MM.1S (cell line): Measurements from ENCODE around the gene NACAD.

Experiments used
- DNase-seq: peaks from one replicate; pipeline ENCODE4 v3.0.0-alpha.2; 2015
- H2AFZ ChIP-seq: fragments of 300-600 bp; sonication (generic); 2 replicates; pipeline ENCODE4 v1.6.0; 2016; ENCODE audit warnings: antibody characterized with exemption, low read length
- H3F3A ChIP-seq: fragments of 300-600 bp; sonication (generic); 2 replicates; pipeline ENCODE4 v1.6.1; 2016; ENCODE audit warnings: mild to moderate bottlenecking, antibody characterized with exemption, low read length, moderate library complexity, mixed read lengths; ENCODE audit not compliant: insufficient read depth
- H3K27ac ChIP-seq: fragments of 300-600 bp; sonication (generic); 2 replicates; pipeline ENCODE4 v1.5.1; 2016; ENCODE audit warnings: mild to moderate bottlenecking, low read length
- H3K27me3 ChIP-seq: fragments of 300-600 bp; sonication (generic); replicated peaks from 2 replicates; pipeline ENCODE4 v1.6.0; 2016; ENCODE audit warnings: low read length; ENCODE audit not compliant: insufficient read depth
- H3K36me3 ChIP-seq: fragments of 300-600 bp; sonication (generic); replicated peaks from 2 replicates; pipeline ENCODE4 v1.6.1; 2016; ENCODE audit warnings: mild to moderate bottlenecking, low read length, mixed read lengths; ENCODE audit not compliant: insufficient read depth
- H3K4me1 ChIP-seq: fragments of 300-600 bp; sonication (generic); 2 replicates; pipeline ENCODE4 v1.6.1; 2016; ENCODE audit warnings: low read length, mixed read lengths
- H3K4me2 ChIP-seq: fragments of 300-600 bp; sonication (generic); 2 replicates; pipeline ENCODE4 v1.6.0; 2016; ENCODE audit warnings: low read depth, low read length
- H3K4me3 ChIP-seq: fragments of 300-600 bp; sonication (generic); 2 replicates; pipeline ENCODE4 v1.5.1; 2016; ENCODE audit warnings: low read length, mixed read lengths
- H3K79me2 ChIP-seq: fragments of 300-600 bp; sonication (generic); 2 replicates; pipeline ENCODE4 v1.6.1; 2016; ENCODE audit warnings: mixed run types, low read length, mixed read lengths
- H3K9ac ChIP-seq: fragments of 300-600 bp; sonication (generic); 2 replicates; pipeline ENCODE4 v1.6.1; 2016; ENCODE audit warnings: low read length, mixed read lengths
- H3K9me2 ChIP-seq: fragments of 300-600 bp; sonication (generic); replicated peaks from 2 replicates; pipeline ENCODE4 v1.6.1; 2016; ENCODE audit warnings: mild to moderate bottlenecking, low read length, mixed read lengths; ENCODE audit not compliant: insufficient read depth
- H3K9me3 ChIP-seq: fragments of 300-600 bp; sonication (generic); replicated peaks from 2 replicates; pipeline ENCODE4 v1.6.1; 2016; ENCODE audit warnings: mild to moderate bottlenecking, low read length, mixed read lengths; ENCODE audit not compliant: insufficient read depth
- H4K20me1 ChIP-seq: fragments of 300-600 bp; sonication (generic); 2 replicates; pipeline ENCODE4 v1.6.1; 2016; ENCODE audit warnings: mild to moderate bottlenecking, low read length, moderate library complexity, mixed read lengths; ENCODE audit not compliant: insufficient read depth
- EZH2 ChIP-seq: fragments of 300-600 bp; sonication (generic); optimal IDR thresholded peaks from 2 replicates; pipeline ENCODE3; 2017; ENCODE audit warnings: low read depth, mild to moderate bottlenecking, antibody characterized with exemption, low read length, mixed read lengths
- EZH2phosphoT487 ChIP-seq: fragments of 300-600 bp; sonication (generic); IDR thresholded peaks from 2 replicates; pipeline ENCODE4 v1.6.1; 2018; ENCODE audit warnings: antibody characterized with exemption, low read length
- TF ChIP-seq, protein P1 (sequence below): fragments of 300-600 bp; sonication (generic); IDR thresholded peaks from 2 replicates; pipeline ENCODE4 v1.5.1; 2016; ENCODE audit warnings: antibody characterized with exemption, low read length, mixed read lengths

NACAD gene

DNA sequence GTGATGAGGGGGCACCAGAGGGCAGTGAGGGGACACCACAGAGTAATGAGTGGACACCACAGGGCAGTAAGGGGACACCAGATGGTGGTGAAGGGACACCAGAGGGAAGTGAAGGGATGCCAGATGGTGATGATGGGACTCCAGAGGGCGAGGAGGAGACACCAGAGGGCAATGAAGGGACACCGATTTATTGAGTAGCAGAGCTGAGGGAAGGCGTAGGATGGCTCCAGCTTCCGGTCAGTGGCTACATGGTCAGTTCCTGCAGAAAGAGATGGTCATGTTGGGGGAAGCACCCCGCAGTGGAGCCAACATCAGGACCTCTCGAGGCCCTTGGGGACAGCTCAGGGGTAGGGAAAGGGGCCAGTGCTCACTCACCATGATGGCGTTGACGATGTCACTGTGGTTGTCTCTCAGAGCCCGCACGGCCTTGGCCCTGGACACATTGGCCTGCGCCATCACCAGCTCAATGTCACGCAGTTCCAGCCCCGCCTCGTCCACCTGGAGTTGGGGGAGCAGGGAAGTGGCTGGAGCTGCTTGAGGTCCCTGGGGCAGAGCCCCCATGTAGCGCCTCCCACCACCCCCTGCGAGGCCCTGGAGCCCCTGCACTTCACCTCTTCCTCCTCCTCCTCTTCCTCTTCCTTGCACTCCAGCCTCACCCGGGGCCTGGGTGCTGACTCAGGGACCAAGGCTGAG lies 8.4 kb downstream of the NACAD start:
- Histone ChIP-seq H3K27me3 (no peaks in the 10 kb centered on the region), H3K4me2 (no peak overlapping the region), H3K4me3 (no peak overlapping the region), H3K36me3 (peaks cover 5% of the 10 kb centered on the region; the same call in 1 of the 2 replicates), H3K79me2 (no peaks in the 10 kb centered on the region), H3K9me2 (no peaks in the 10 kb centered on the region), H3K27ac (no peak overlapping the region), H3F3A (0 out of 2 replicates have a peak, but pooled peaks cover 5% of the 10 kb centered on the region), H4K20me1 (no peaks in the 10 kb centered on the region), H3K9ac (no peak overlapping the region), H3K4me1 (no peaks in the 10 kb centered on the region), H2AFZ (no peak overlapping the region), H3K9me3 (no peaks in the 10 kb centered on the region)
- no peak for DNase-seq
- TF ChIP-seq EZH2 (no peak), EZH2phosphoT487 (no peak)
- TF ChIP-seq, protein P1, sequence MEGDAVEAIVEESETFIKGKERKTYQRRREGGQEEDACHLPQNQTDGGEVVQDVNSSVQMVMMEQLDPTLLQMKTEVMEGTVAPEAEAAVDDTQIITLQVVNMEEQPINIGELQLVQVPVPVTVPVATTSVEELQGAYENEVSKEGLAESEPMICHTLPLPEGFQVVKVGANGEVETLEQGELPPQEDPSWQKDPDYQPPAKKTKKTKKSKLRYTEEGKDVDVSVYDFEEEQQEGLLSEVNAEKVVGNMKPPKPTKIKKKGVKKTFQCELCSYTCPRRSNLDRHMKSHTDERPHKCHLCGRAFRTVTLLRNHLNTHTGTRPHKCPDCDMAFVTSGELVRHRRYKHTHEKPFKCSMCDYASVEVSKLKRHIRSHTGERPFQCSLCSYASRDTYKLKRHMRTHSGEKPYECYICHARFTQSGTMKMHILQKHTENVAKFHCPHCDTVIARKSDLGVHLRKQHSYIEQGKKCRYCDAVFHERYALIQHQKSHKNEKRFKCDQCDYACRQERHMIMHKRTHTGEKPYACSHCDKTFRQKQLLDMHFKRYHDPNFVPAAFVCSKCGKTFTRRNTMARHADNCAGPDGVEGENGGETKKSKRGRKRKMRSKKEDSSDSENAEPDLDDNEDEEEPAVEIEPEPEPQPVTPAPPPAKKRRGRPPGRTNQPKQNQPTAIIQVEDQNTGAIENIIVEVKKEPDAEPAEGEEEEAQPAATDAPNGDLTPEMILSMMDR = no peak

DNA sequence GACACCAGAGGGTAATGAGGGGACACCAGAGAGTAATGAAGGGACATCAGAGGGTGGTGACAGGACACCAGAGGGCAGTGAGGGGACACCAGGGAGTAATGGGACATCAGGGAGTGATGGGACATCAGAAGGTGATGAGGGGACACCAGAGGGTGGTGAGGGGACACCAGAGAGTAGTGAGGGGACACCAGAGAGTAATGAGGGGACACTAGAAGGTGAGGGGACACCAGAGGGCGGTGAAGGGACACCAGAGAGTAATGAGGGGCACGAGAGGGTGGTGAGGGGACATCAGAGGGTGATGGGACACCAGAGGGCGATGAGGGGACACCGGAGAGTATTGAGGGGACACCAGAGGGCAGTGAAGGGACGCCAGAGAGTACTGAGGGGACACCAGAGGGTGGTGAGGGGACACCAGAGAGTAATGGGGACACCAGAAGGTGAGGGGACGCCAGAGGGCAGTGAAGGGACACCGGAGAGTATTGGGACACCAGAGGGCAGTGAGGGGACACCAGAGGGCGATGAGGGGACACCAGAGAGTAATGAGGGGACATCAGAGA lies 10.6 kb downstream of the NACAD start:
- Histone ChIP-seq H3K79me2 (peaks cover 2% of the 10 kb centered on the region), H3K27me3 (no peaks in the 10 kb centered on the region), H3F3A (0 out of 2 replicates have a peak, but pooled peaks cover 5% of the 10 kb centered on the region), H3K36me3 (peaks cover 5% of the 10 kb centered on the region; the same call in 1 of the 2 replicates), H3K9me3 (no peaks in the 10 kb centered on the region), H3K4me1 (no peaks in the 10 kb centered on the region), H3K9me2 (no peaks in the 10 kb centered on the region), H3K9ac (no peak overlapping the region), H3K27ac (no peak overlapping the region), H3K4me2 (no peak overlapping the region), H2AFZ (no peak overlapping the region), H4K20me1 (peaks cover under 1% of the 10 kb centered on the region; the same call in 1 of the 2 replicates), H3K4me3 (no peak overlapping the region)
- no peak for DNase-seq
- TF ChIP-seq EZH2phosphoT487 (no peak), EZH2 (no peak)
- TF ChIP-seq, protein P1 = no peak

DNA sequence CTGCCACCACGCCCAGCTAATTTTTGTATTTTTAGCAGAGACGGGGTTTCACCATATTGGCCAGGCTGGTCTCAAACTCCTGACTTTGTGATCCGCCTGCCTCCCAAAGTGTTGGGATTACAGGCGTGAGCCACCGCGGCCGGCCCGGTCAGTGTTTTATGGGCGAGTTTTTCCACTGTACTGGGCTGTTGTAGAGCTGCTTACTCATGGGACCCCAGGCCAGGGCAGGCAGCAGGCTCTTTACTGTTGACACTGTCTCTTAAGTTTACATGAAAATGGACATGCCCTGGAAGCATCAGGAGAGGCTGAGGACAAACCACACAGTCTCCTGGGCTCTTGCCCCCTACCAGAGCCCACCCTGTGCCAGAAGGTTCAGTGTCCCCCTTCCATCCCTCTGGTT lies 11.2 kb downstream of the NACAD start:
- peaks cover 9% of the 10 kb centered on the region for H3K79me2 ChIP-seq
- DNase-seq = no peak
- H3K27me3 ChIP-seq = no peaks in the 10 kb centered on the region
- H3K36me3 ChIP-seq = peaks cover 5% of the 10 kb centered on the region; the same call in 1 of the 2 replicates
- no peak overlapping the region for H3K4me3 ChIP-seq
- no peak overlapping the region for H3K27ac ChIP-seq
- 0 out of 2 replicates have a peak, but pooled peaks cover 5% of the 10 kb centered on the region for H3F3A ChIP-seq
- no peaks in the 10 kb centered on the region for H3K9me3 ChIP-seq
- no peak overlapping the region for H3K4me2 ChIP-seq
- H4K20me1 ChIP-seq = peaks cover 3% of the 10 kb centered on the region; the same call in 1 of the 2 replicates
- TF ChIP-seq EZH2 = no peak
- TF ChIP-seq, protein P1 = no peak
- no peak for TF ChIP-seq EZH2phosphoT487
- H2AFZ ChIP-seq = no peak overlapping the region
- H3K4me1 ChIP-seq = no peaks in the 10 kb centered on the region
- H3K9me2 ChIP-seq = no peaks in the 10 kb centered on the region
- no peak overlapping the region for H3K9ac ChIP-seq
